ENCODE data around the gene SLC8B1.

Gene SLC8B1

DNA sequence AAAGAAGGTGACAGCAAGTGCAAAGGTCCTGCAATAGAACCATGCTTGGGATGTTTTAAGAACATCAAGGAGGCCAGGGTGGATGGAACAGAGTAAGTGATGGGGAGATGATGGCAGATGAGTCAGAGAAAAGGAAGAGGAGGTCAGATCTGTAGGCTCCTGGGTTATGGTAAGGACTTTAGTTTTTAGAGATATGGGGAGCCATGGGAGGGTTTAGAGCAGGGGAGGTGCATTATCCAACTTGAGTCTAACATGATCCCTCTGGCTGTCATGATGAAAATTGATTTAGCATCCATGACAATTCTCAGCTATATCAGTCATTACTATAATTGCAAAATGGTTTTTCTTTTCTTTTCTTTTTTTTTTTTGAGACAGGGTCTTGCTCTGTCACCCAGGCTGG is 16.2 kb upstream of the SLC8B1 start:
- Histone ChIP-seq H3K27me3 (replicated peaks) (no peaks in the 10 kb centered on the region), H3K27ac (no peak overlapping the region), H3K36me3 (replicated peaks) (no peaks in the 10 kb centered on the region), H3K4me3 (ENCODE audit: low read depth, low read length) (no peak overlapping the region)
- DNase-seq: no peak
- in situ Hi-C loops (cut with HindIII; ENCODE audit: low pct_ligation_motif_present, low sequenced_read_pairs): no loop called here
- TF ChIP-seq, protein P1, sequence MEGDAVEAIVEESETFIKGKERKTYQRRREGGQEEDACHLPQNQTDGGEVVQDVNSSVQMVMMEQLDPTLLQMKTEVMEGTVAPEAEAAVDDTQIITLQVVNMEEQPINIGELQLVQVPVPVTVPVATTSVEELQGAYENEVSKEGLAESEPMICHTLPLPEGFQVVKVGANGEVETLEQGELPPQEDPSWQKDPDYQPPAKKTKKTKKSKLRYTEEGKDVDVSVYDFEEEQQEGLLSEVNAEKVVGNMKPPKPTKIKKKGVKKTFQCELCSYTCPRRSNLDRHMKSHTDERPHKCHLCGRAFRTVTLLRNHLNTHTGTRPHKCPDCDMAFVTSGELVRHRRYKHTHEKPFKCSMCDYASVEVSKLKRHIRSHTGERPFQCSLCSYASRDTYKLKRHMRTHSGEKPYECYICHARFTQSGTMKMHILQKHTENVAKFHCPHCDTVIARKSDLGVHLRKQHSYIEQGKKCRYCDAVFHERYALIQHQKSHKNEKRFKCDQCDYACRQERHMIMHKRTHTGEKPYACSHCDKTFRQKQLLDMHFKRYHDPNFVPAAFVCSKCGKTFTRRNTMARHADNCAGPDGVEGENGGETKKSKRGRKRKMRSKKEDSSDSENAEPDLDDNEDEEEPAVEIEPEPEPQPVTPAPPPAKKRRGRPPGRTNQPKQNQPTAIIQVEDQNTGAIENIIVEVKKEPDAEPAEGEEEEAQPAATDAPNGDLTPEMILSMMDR (IDR thresholded peaks at IDR 0.05; ENCODE audit: low read depth, low read length, missing control alignments): no peak

GRCh38 chr12:113348849-113349536 is 14.1 kb upstream of the SLC8B1 start:
- in situ Hi-C loops (cut with HindIII; ENCODE audit: low pct_ligation_motif_present, low sequenced_read_pairs): no loop called here
- H3K27me3 ChIP-seq (replicated peaks): no peaks in the 10 kb centered on the region
- H3K36me3 ChIP-seq (replicated peaks): no peaks in the 10 kb centered on the region
- no peak overlapping the region for H3K4me3 ChIP-seq (ENCODE audit: low read depth, low read length)
- no peak for DNase-seq
- H3K27ac ChIP-seq: no peak overlapping the region
- TF ChIP-seq, protein P1 (IDR thresholded peaks at IDR 0.05; ENCODE audit: low read depth, low read length, missing control alignments): no peak

DNA sequence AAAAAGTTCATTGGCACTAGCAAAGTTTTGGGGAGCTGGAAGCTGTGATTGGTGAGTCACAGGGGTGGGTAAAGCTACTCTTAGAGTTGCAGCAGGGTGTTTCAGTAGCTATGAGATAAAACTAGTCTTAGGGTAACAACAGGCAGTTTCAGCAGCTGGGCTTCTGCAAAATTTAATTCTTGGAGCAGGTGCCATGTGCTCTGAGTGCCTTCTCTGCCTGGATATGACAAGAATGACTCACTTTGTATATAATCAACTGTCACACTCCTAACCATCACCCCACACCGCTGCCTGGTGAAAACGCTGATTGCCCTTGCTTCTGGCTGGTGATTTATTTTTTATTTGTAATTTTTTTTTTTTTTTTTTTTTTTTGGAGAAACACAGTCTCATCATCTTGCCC is 13.0 kb upstream of the SLC8B1 start:
- Histone ChIP-seq H3K36me3 (replicated peaks) (no peaks in the 10 kb centered on the region), H3K27me3 (replicated peaks) (no peaks in the 10 kb centered on the region), H3K27ac (no peak overlapping the region), H3K4me3 (ENCODE audit: low read depth, low read length) (no peak overlapping the region)
- DNase-seq: no peak
- in situ Hi-C loops (cut with HindIII; ENCODE audit: low pct_ligation_motif_present, low sequenced_read_pairs): no loop called here
- TF ChIP-seq, protein P1 (IDR thresholded peaks at IDR 0.05; ENCODE audit: low read depth, low read length, missing control alignments): no peak

GRCh38 chr12:113347107-113347506 is 12.2 kb upstream of the SLC8B1 start:
- TF ChIP-seq, protein P1 (IDR thresholded peaks at IDR 0.05; ENCODE audit: low read depth, low read length, missing control alignments): no peak
- H3K4me3 ChIP-seq (ENCODE audit: low read depth, low read length): no peak overlapping the region
- H3K36me3 ChIP-seq (replicated peaks): no peaks in the 10 kb centered on the region
- H3K27ac ChIP-seq: no peak overlapping the region
- no peaks in the 10 kb centered on the region for H3K27me3 ChIP-seq (replicated peaks)
- no peak for DNase-seq
- in situ Hi-C loops (cut with HindIII; ENCODE audit: low pct_ligation_motif_present, low sequenced_read_pairs): no loop called here

DNA sequence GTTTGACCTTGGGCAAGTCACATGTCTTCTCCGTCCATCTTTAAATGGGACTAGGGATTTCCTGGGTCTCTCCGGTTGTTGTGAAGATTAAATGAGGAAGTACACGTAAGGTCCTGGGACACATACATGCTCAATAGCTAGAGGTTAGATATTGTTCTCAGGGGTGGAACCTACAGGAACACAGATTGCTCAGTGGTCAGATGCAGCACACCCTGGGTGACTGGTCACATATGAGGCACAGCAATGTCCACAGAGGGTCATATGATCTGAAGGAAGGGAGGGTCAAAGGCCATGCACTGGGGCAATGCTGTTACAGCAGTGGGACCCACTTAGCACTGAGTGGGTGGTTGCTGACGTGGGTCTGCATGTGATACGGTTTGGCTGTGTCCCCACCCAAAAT is 11.4 kb upstream of the SLC8B1 start:
- no peak overlapping the region for H3K27ac ChIP-seq
- no peak overlapping the region for H3K4me3 ChIP-seq (ENCODE audit: low read depth, low read length)
- H3K36me3 ChIP-seq (replicated peaks): no peaks in the 10 kb centered on the region
- TF ChIP-seq, protein P1 (IDR thresholded peaks at IDR 0.05; ENCODE audit: low read depth, low read length, missing control alignments): no peak
- in situ Hi-C loops (cut with HindIII; ENCODE audit: low pct_ligation_motif_present, low sequenced_read_pairs): no loop called here
- H3K27me3 ChIP-seq (replicated peaks): no peaks in the 10 kb centered on the region
- no peak for DNase-seq

DNA sequence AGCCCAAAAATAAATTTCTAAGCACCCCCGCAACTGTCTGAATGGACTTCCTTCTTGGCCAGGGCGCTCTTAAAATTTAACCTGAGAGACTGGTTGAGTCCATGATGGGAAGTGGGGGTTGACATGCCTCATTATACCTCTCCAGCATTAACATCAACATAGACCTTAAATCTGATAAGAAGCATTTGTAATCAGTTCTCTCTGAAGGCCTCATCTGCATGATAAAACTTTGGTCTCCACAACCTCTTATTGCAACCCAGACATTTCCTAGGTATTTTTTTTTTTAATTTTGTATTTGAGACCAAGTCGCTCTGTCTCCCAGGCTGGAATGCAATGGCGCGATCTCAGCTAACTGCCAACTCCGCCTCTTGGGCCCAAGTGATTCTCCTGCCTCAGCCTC is 10.4 kb upstream of the SLC8B1 start:
- DNase-seq: no peak
- TF ChIP-seq, protein P1 (IDR thresholded peaks at IDR 0.05; ENCODE audit: low read depth, low read length, missing control alignments): no peak
- Histone ChIP-seq H3K36me3 (replicated peaks) (no peaks in the 10 kb centered on the region), H3K4me3 (ENCODE audit: low read depth, low read length) (no peak overlapping the region), H3K27me3 (replicated peaks) (no peaks in the 10 kb centered on the region), H3K27ac (no peak overlapping the region)
- in situ Hi-C loops (cut with HindIII; ENCODE audit: low pct_ligation_motif_present, low sequenced_read_pairs): no loop called here
